Endodermal cell (in vitro differentiated cells): Measurements from ENCODE around the gene ARFGEF3. TPM values are rescaled to one million over a fixed set of nuclear protein-coding genes. Genes with fewer than 3 reads are reported as not detected.

Experiments used
- DNase-seq: peaks from one replicate; pipeline ENCODE4 v3.0.0-alpha.2; 2017
- H3K27ac ChIP-seq: 2 replicates; pipeline ENCODE4 v1.5.1; 2013; ENCODE audit warnings: mild to moderate bottlenecking, low read depth, low read length, moderate library complexity
- H3K27me3 ChIP-seq: 2 replicates; pipeline ENCODE4 v1.6.1; 2013; ENCODE audit warnings: mild to moderate bottlenecking, low read length, moderate library complexity; ENCODE audit not compliant: insufficient read depth, control insufficient read depth, poor library complexity, severe bottlenecking
- H3K36me3 ChIP-seq: 2 replicates; pipeline ENCODE4 v1.7.0; 2013; ENCODE audit warnings: mild to moderate bottlenecking, low read length, moderate library complexity; ENCODE audit not compliant: control insufficient read depth, insufficient read depth
- H3K4me1 ChIP-seq: one replicate; pipeline ENCODE4 v1.7.0; 2013; ENCODE audit warnings: low read length; ENCODE audit not compliant: control insufficient read depth, insufficient read depth
- H3K4me3 ChIP-seq: 2 replicates; pipeline ENCODE4 v1.5.1; 2013; ENCODE audit warnings: mild to moderate bottlenecking, low read length, moderate library complexity
- H3K9ac ChIP-seq: 2 replicates; pipeline ENCODE4 v1.6.1; 2013; ENCODE audit warnings: mild to moderate bottlenecking, low read length, moderate library complexity; ENCODE audit not compliant: poor library complexity, severe bottlenecking; ENCODE audit errors: extremely low read depth
- H3K9me3 ChIP-seq: 2 replicates; pipeline ENCODE4 v1.6.1; 2013; ENCODE audit warnings: mild to moderate bottlenecking, low read length, moderate library complexity; ENCODE audit not compliant: control insufficient read depth
- H3K27ac Mint-ChIP-seq: 2 replicates; pipeline ENCODE4 v1.8.0; 2020; ENCODE audit warnings: mixed read lengths
- H3K27me3 Mint-ChIP-seq: 2 replicates; pipeline ENCODE4 v1.8.0; 2021; ENCODE audit warnings: mild to moderate bottlenecking, mixed read lengths; ENCODE audit not compliant: insufficient read depth
- H3K36me3 Mint-ChIP-seq: 2 replicates; pipeline ENCODE4 v1.8.0; 2020; ENCODE audit warnings: low read depth, mixed read lengths
- H3K4me1 Mint-ChIP-seq: 2 replicates; pipeline ENCODE4 v1.8.0; 2020; ENCODE audit warnings: mixed read lengths
- H3K4me3 Mint-ChIP-seq: 2 replicates; pipeline ENCODE4 v1.8.0; 2020; ENCODE audit warnings: mild to moderate bottlenecking, moderate library complexity, mixed read lengths
- H3K9me3 Mint-ChIP-seq: 2 replicates; pipeline ENCODE4 v1.8.0; 2020; ENCODE audit warnings: mild to moderate bottlenecking, mixed read lengths
- CTCF ChIP-seq: fragments of 200-600 bp; sonication (generic); conservative IDR thresholded peaks from 2 replicates; pipeline ENCODE4 v1.5.0; 2021; ENCODE audit warnings: antibody characterized with exemption, mild to moderate bottlenecking
- WGBS, 2 experiments: methylation state at CpG; one replicate each; pipeline versions ENCODE4 v1.1.5 to v1.1.7; 2013; ENCODE audit warnings: missing lambda C conversion rate in 2 of 2, mixed read lengths in 1 of 2; ENCODE audit not compliant: insufficient coverage in 1 of 2, insufficient read length in 1 of 2; 5-methylcytosine and 5-hydroxymethylcytosine counted together
- total RNA-seq, 2 donors: library from RNA; stranded (reverse); fragmentation: NEBNext Ultra II Directional in 1 of 2; extraction: Animal tissue kit (Norgen Biotek cat#: 25700) in 1 of 2; gene quantifications; 2 replicates in 1 of 2; 3 replicates in 1 of 2; pipeline ENCODE4 v1.2.1, GENCODE V29; 2021

The ARFGEF3 gene
- total RNA-seq, 2 donors from 2014 or later: 10.9 to 14.3 TPM

- Histone ChIP-seq H3K27me3 (no peaks in the 10 kb centered on the region), H3K4me3 (no peak within 1 kb of the TSS), H3K4me1 (peaks cover 8% of the 10 kb centered on the region), H3K9ac (no peak within 1 kb of the TSS), H3K36me3 (no peaks in the 10 kb centered on the region), H3K27ac (no peak within 1 kb of the TSS), H3K9me3 (no peaks in the 10 kb centered on the region)
- Mint-ChIP-seq H3K36me3 (no peaks in the 10 kb centered on the region), H3K9me3 (no peaks in the 10 kb centered on the region), H3K27me3 (no peaks in the 10 kb centered on the region), H3K27ac (peak within 1 kb of the TSS; percentile 14), H3K4me1 (peaks cover 30% of the 10 kb centered on the region), H3K4me3 (no peak within 1 kb of the TSS)
- peak; percentile 59 for DNase-seq
- WGBS, 2 experiments: 85% methylated on average over 6 of the region's 6 CpGs; no CpG with 5 or more reads in 1 of the 2 experiments
- TF ChIP-seq CTCF: no peak
Observed at GRCh38 chr6:138377844-138378243, 216.1 kb downstream of the ARFGEF3 start, which contains the start of gene SMIM28. TSS of gene SMIM28 (plus strand) at chr6:138377905. CDS start at chr6:138378073, 168 bp downstream.

GRCh38 chr6:138378463-138378862 lies 216.7 kb downstream of the ARFGEF3 start:
- Mint-ChIP-seq H3K27ac (peak overlapping the region; percentile 14), H3K4me3 (no peak overlapping the region), H3K9me3 (no peaks in the 10 kb centered on the region), H3K27me3 (no peaks in the 10 kb centered on the region), H3K36me3 (no peaks in the 10 kb centered on the region), H3K4me1 (peaks cover 36% of the 10 kb centered on the region)
- Histone ChIP-seq H3K27me3 (no peaks in the 10 kb centered on the region), H3K27ac (no peak overlapping the region), H3K9ac (no peak overlapping the region), H3K9me3 (no peaks in the 10 kb centered on the region), H3K36me3 (no peaks in the 10 kb centered on the region), H3K4me1 (peaks cover 8% of the 10 kb centered on the region), H3K4me3 (no peak overlapping the region)
- DNase-seq: no peak
- 66 to 100% methylated on average over 1 to 4 of the region's 4 CpGs for WGBS, 2 experiments
- TF ChIP-seq CTCF: no peak

- Mint-ChIP-seq H3K4me1 (peaks cover 37% of the 10 kb centered on the region), H3K4me3 (no peak overlapping the region), H3K27me3 (no peaks in the 10 kb centered on the region), H3K36me3 (no peaks in the 10 kb centered on the region), H3K9me3 (no peaks in the 10 kb centered on the region), H3K27ac (peak overlapping the region; percentile 12)
- H3K9me3 ChIP-seq: no peaks in the 10 kb centered on the region
- peak; percentile 84 for DNase-seq
- no peaks in the 10 kb centered on the region for H3K27me3 ChIP-seq
- TF ChIP-seq CTCF: peak; percentile 61
- 90% methylated on average over 2 to 8 of the region's 8 CpGs for WGBS, 2 experiments
- H3K27ac ChIP-seq: no peak overlapping the region
- no peaks in the 10 kb centered on the region for H3K36me3 ChIP-seq
- H3K4me3 ChIP-seq: no peak overlapping the region
- peaks cover 7% of the 10 kb centered on the region for H3K4me1 ChIP-seq
- H3K9ac ChIP-seq: no peak overlapping the region
Observed at GRCh38 chr6:138382498-138383265, 220.9 kb downstream of the ARFGEF3 start.
